OCI-LY7 (cell line): Measurements from ENCODE around the gene TMEM266.

ENCODE experiments used
- EZH2phosphoT487 ChIP-seq: fragments of 200-600 bp; sonication (generic); IDR thresholded peaks from 2 replicates; pipeline ENCODE4 v1.6.1; 2018; ENCODE audit warnings: low read depth, borderline replicate concordance, mild to moderate bottlenecking, mixed run types, antibody characterized with exemption, low read length, moderate library complexity, mixed read lengths
- TF ChIP-seq, protein P1 (sequence below): fragments of 200-600 bp; sonication (generic); conservative IDR thresholded peaks from 2 replicates; pipeline ENCODE4 v1.5.1; 2014; ENCODE audit warnings: mild to moderate bottlenecking, antibody characterized with exemption, low read length, moderate library complexity, mixed read lengths

DNA sequence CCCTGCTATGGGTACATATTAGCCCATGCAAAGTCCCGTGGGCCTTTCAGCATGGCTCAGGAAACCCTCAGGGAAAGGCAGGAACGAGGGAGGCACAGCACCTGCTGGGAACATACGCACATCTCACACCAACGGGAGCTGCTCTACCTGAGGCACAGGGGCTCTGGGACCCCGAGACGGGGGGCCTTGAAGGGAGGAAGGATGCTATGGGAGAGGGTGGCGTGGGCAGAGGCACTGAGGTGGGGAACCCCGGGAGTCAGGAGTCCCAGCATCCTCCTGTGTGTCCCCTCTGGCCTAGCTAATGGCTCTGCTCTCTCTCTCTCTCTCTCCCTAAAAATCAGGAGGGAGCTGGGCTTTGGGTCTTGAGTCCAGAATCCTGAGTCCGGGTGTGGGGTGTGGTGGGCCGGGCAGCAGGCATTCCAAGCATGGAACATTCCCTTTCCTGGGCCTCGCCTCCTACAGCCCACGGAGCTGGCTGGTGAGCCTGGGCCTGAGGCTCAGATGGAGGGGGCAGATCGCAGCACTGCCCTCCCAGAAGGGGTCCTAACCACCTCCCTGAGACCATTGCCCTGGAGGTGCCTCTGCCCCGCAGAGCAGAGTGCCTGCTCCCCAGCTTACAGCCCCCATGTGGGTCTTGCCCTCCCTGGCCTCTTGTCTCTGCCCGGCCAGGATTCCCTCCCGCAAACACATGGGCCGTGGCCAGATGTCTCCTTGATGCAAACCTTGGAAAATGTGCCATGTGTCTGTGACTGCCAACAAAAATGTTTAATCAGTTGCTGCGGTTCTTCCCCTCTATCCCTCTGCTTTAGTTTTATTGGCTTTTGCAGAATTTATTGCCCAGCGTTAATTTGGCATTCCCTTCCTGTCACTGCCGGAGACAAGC, 101.6 kb downstream of the TMEM266 start:
- TF ChIP-seq, protein P1, sequence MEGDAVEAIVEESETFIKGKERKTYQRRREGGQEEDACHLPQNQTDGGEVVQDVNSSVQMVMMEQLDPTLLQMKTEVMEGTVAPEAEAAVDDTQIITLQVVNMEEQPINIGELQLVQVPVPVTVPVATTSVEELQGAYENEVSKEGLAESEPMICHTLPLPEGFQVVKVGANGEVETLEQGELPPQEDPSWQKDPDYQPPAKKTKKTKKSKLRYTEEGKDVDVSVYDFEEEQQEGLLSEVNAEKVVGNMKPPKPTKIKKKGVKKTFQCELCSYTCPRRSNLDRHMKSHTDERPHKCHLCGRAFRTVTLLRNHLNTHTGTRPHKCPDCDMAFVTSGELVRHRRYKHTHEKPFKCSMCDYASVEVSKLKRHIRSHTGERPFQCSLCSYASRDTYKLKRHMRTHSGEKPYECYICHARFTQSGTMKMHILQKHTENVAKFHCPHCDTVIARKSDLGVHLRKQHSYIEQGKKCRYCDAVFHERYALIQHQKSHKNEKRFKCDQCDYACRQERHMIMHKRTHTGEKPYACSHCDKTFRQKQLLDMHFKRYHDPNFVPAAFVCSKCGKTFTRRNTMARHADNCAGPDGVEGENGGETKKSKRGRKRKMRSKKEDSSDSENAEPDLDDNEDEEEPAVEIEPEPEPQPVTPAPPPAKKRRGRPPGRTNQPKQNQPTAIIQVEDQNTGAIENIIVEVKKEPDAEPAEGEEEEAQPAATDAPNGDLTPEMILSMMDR: no peak
- no peak for TF ChIP-seq EZH2phosphoT487
